HepG2 (cell line): ENCODE data around the gene RAB3D. TPM values are rescaled to one million over a fixed set of nuclear protein-coding genes. Genes with fewer than 3 reads are reported as not detected.

Source experiments
- ADNP ChIP-seq: sonication (generic); formaldehyde crosslinking; IDR thresholded peaks from 2 replicates; pipeline ENCODE4 v1.4.0; 2020; ENCODE audit warnings: missing genetic modification reagents
- CBX1 ChIP-seq: IDR thresholded peaks from one replicate; pipeline ENCODE4 v1.6.1; 2016; ENCODE audit warnings: antibody characterized with exemption, low read depth
- CREB1 ChIP-seq, 2 experiments: fragments of 450-650 bp in 1 of 2; IDR thresholded peaks; 2 replicates each; pipeline ENCODE4 v1.6.1; 2016 to 2017; ENCODE audit warnings: control low read depth in 1 of 2, mild to moderate bottlenecking in 1 of 2, missing compliant biosample characterization in 1 of 2, missing genetic modification characterization in 1 of 2
- DMAP1 ChIP-seq: IDR thresholded peaks from 2 replicates; pipeline ENCODE4 v1.6.1; 2016
- GATAD1 ChIP-seq: IDR thresholded peaks from 2 replicates; pipeline ENCODE4 v1.6.1; 2016; ENCODE audit warnings: missing genetic modification reagents, missing compliant biosample characterization
- HNF1B ChIP-seq: sonication (generic); formaldehyde crosslinking; IDR thresholded peaks from 2 replicates; pipeline ENCODE4 v1.5.1; 2020; ENCODE audit warnings: mild to moderate bottlenecking, moderate library complexity, missing genetic modification reagents
- KDM3A ChIP-seq: IDR thresholded peaks from 2 replicates; pipeline ENCODE4 v1.6.1; 2018; ENCODE audit warnings: low read depth, missing compliant biosample characterization
- KLF16 ChIP-seq, 2 experiments: sonication (generic) in 1 of 2; formaldehyde crosslinking in 1 of 2; IDR thresholded peaks; 2 replicates each; pipeline versions ENCODE4 v1.6.1 to v1.8.0; 2016 to 2023; ENCODE audit warnings: missing genetic modification reagents in 2 of 2, missing compliant biosample characterization in 1 of 2
- PAF1 ChIP-seq: IDR thresholded peaks from 2 replicates; pipeline ENCODE4 v1.6.1; 2016; ENCODE audit warnings: missing genetic modification reagents, missing compliant biosample characterization
- RFXAP ChIP-seq: sonication (generic); formaldehyde crosslinking; IDR thresholded peaks from 2 replicates; pipeline ENCODE4 v1.4.0; 2020; ENCODE audit warnings: missing genetic modification reagents, borderline replicate concordance
- SSRP1 ChIP-seq: IDR thresholded peaks from 2 replicates; pipeline ENCODE4 v1.6.1; 2016; ENCODE audit warnings: control low read depth
- THAP9 ChIP-seq: sonication (generic); formaldehyde crosslinking; IDR thresholded peaks from 2 replicates; pipeline ENCODE4; 2020; ENCODE audit warnings: missing genetic modification reagents, mild to moderate bottlenecking, borderline replicate concordance
- ZBTB8A ChIP-seq: sonication (generic); formaldehyde crosslinking; IDR thresholded peaks from 2 replicates; pipeline ENCODE4 v1.4.0; 2020; ENCODE audit warnings: mild to moderate bottlenecking, low read depth, missing genetic modification reagents, borderline replicate concordance
- ZNF10 ChIP-seq: sonication (generic); formaldehyde crosslinking; IDR thresholded peaks from 2 replicates; pipeline ENCODE4 v1.4.0; 2020; ENCODE audit warnings: mild to moderate bottlenecking, low read depth, missing genetic modification reagents, borderline replicate concordance
- ZNF362 ChIP-seq: sonication (generic); formaldehyde crosslinking; IDR thresholded peaks from 2 replicates; pipeline ENCODE4 v1.4.0; 2020; ENCODE audit warnings: missing genetic modification reagents, mild to moderate bottlenecking, borderline replicate concordance
- ZNF530 ChIP-seq: sonication (generic); formaldehyde crosslinking; IDR thresholded peaks from 2 replicates; pipeline ENCODE4 v1.5.0; 2020; ENCODE audit warnings: low read depth, mild to moderate bottlenecking, missing genetic modification reagents
- ZNF552 ChIP-seq: sonication (generic); formaldehyde crosslinking; IDR thresholded peaks from 2 replicates; pipeline ENCODE4 v1.9.0; 2022; ENCODE audit warnings: missing genetic modification reagents, mild to moderate bottlenecking, borderline replicate concordance
- ZNF597 ChIP-seq: sonication (generic); formaldehyde crosslinking; IDR thresholded peaks from 2 replicates; pipeline ENCODE4 v1.5.0; 2020; ENCODE audit warnings: missing genetic modification reagents
- ZNF724P ChIP-seq: sonication (generic); formaldehyde crosslinking; IDR thresholded peaks from 2 replicates; pipeline ENCODE4 v1.8.0; 2022; ENCODE audit warnings: missing genetic modification reagents, borderline replicate concordance
- ZNF747 ChIP-seq: sonication (generic); formaldehyde crosslinking; IDR thresholded peaks from 2 replicates; pipeline ENCODE4 v1.8.1; 2023; ENCODE audit warnings: missing genetic modification reagents, mild to moderate bottlenecking, borderline replicate concordance
- ZNF770 ChIP-seq: sonication (generic); formaldehyde crosslinking; IDR thresholded peaks from 2 replicates; pipeline ENCODE4 v1.5.0; 2020; ENCODE audit warnings: mild to moderate bottlenecking, missing genetic modification reagents
- polyA plus RNA-seq, 8 experiments: library from polyadenylated mRNA; depleted of rRNA in 3 of 8; stranded (reverse) in 7 of 8; unstranded in 1 of 8; fragments of >200 nt; fragmentation: Illumina TruSeq in 4 of 8; extraction: Trizol in 4 of 8; gene quantifications; 2 replicates each; pipeline versions ENCODE4 v1.2.1 to v1.2.3, GENCODE V29; 2011 to 2016; ENCODE audit warnings: low read depth in 4 of 8, missing spikeins in 1 of 8, mixed read lengths in 1 of 8; ENCODE audit not compliant: insufficient read depth in 1 of 8
- total RNA-seq, 5 experiments: library from RNA; depleted of rRNA; stranded (reverse); fragments of >200 nt; fragmentation: Illumina TruSeq; extraction: Trizol; gene quantifications; 2 replicates each; pipeline ENCODE4 v1.2.3, GENCODE V29; 2016; ENCODE audit warnings: low read depth in 1 of 5

Gene RAB3D
- total and polyA plus RNA-seq, 2 of the 13 experiments (the other 11 are each of a cell fraction or from before 2014, with no cell fraction given) = 2.0 to 16.1 TPM

- TF ChIP-seq RFXAP (CRISPR knock-in tag) (no peak), ZNF597 (CRISPR knock-in tag) (no peak), ZNF724P (no peak), ZNF552 (CRISPR knock-in tag) (no peak), ADNP (CRISPR knock-in tag) (no peak), CBX1 (no peak), KDM3A (CRISPR knock-in tag) (no peak), KLF16 (CRISPR knock-in tag; IDR thresholded peaks at IDR 0.05) (no peak), ZNF362 (CRISPR knock-in tag) (no peak), HNF1B (CRISPR knock-in tag) (0 out of 2 replicates have a peak, but pooled peaks have one; percentile 24), GATAD1 (CRISPR knock-in tag) (no peak), ZBTB8A (no peak), ZNF770 (CRISPR knock-in tag) (no peak; the same call in 1 of the 2 replicates), THAP9 (CRISPR knock-in tag) (no peak), ZNF10 (CRISPR knock-in tag) (no peak), SSRP1 (no peak), ZNF530 (no peak), DMAP1 (CRISPR knock-in tag) (no peak), ZNF747 (CRISPR knock-in tag) (no peak), CREB1 (IDR thresholded peaks at IDR 0.05) (no peak), CREB1 (CRISPR knock-in tag; IDR thresholded peaks at IDR 0.05) (no peak), PAF1 (CRISPR knock-in tag) (no peak)
Observed at GRCh38 chr19:11339254-11340098, at the start of gene RAB3D (continued).
